ENCODE results near the gene EFL1. TPM values are rescaled to one million over a fixed set of nuclear protein-coding genes. Genes with fewer than 3 reads are reported as not detected.

Gene EFL1
- polyA plus RNA-seq, 3 donors from 2014 or later: 9.4 to 22.5 (median 15.3) TPM

DNA sequence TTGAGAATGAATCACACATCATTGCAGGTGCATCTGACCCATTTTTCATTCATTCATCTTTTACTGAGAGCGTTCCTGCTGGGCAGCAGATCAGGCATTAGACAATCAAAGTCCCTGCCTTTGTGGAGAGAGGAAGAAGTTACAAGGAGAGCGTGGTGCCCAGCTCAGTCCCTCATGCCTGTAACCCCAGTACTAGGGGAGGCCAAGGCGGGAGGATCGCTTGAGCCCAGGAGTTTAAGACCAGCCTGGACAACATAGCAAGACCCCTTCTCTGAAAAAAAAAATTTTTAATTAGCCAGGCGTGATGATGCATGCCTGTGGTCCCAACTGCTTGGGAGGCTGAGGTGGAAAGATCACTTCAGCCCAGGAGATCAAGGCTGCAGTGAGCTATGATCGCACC is 181.8 kb downstream of the EFL1 start:
- H3K27ac Mint-ChIP-seq: no peak overlapping the region
- no peak for DNase-seq
- no peaks in the 10 kb centered on the region for H3K9me3 Mint-ChIP-seq
- H3K36me3 Mint-ChIP-seq: no peaks in the 10 kb centered on the region
- no peaks in the 10 kb centered on the region for H3K4me1 Mint-ChIP-seq
- H3K27me3 Mint-ChIP-seq (ENCODE audit: low read depth in 3 of 3): peaks cover 0 to 9% (median 5%) of the 10 kb centered on the region in 3 donors
- H3K4me3 Mint-ChIP-seq: no peak overlapping the region

Other genes starting within 250 kb of the EFL1 start
- gene MEX3B, start 216.7 kb downstream of the EFL1 start, polyA plus RNA-seq: under 1 TPM in 1 of 3 donors, not detected in 2; 0.06 TPM
- 1 to 10 TPM in 1 of 3 donors, under 1 TPM in 1, not detected in 1; 0.11 to 2.3 TPM for gene SAXO2, start 84 bp upstream of the EFL1 start, polyA plus RNA-seq
- gene GOLGA6L10, start 86.7 kb upstream of the EFL1 start, polyA plus RNA-seq: under 1 TPM in 1 of 3 donors, not detected in 2; 0.21 TPM
- under 1 TPM in 2 of 3 donors, not detected in 1; 0.12 to 0.19 TPM for gene GOLGA6L9, start 167.1 kb upstream of the EFL1 start, polyA plus RNA-seq